Measurements from ENCODE around the gene GJD4. TPM values are rescaled to one million over a fixed set of nuclear protein-coding genes. Genes with fewer than 3 reads are reported as not detected.
A peak's percentile ranks its signal among the peaks of the same experiment; 100 is the strongest.

GJD4 gene
- total and polyA plus RNA-seq, 2 experiments from 2014 or later: not detected

GRCh38 chr10:35657621-35658020, 52.5 kb downstream of the GJD4 start:
- H3K27me3 ChIP-seq (ENCODE audit: insufficient read depth): no peaks in the 10 kb centered on the region
- H3K4me3 ChIP-seq: no peak overlapping the region
- no peaks in the 10 kb centered on the region for H4K20me1 ChIP-seq (replicated peaks; ENCODE audit: insufficient read depth)
- no peaks in the 10 kb centered on the region for H3K9me2 ChIP-seq (ENCODE audit: insufficient read depth)
- H3K4me1 ChIP-seq (ENCODE audit: insufficient read depth): peaks cover 13% of the 10 kb centered on the region
- H2AFZ ChIP-seq: no peak overlapping the region
- Mint-ChIP-seq H3K4me3 (no peak overlapping the region), H3K36me3 (ENCODE audit: low read depth) (peaks cover 2% of the 10 kb centered on the region; the same call in 2 of the 3 replicates), H3K9me3 (peaks cover 2% of the 10 kb centered on the region; the same call in 2 of the 3 replicates), H3K4me1 (peaks cover 17% of the 10 kb centered on the region; the same call in 2 of the 3 replicates), H3K27ac (no peak overlapping the region), H3K27me3 (ENCODE audit: insufficient read depth, low read depth, poor library complexity) (no peaks in the 10 kb centered on the region)
- no peaks in the 10 kb centered on the region for H3K36me3 ChIP-seq (ENCODE audit: insufficient read depth)
- DNase-seq (ENCODE audit: low spot score): peak; percentile 30
- no peaks in the 10 kb centered on the region for H3K79me2 ChIP-seq (replicated peaks; ENCODE audit: insufficient read depth)
- H3F3A ChIP-seq (replicated peaks; ENCODE audit: low read depth): no peaks in the 10 kb centered on the region
- TF ChIP-seq CREB1 (CRISPR knock-in tag; IDR thresholded peaks at IDR 0.05; ENCODE audit: low read depth) (no peak), CTCF (conservative IDR thresholded peaks at IDR 0.05; ENCODE audit: low read depth in 2 of 2) (no peak), STAT1 (IDR thresholded peaks at IDR 0.05; ENCODE audit: unreplicated experiment) (no peak)
- no peak overlapping the region for H3K27ac ChIP-seq (ENCODE audit: low read depth)
- no peak; the same call in 2 of the 3 replicates for ATAC-seq
- peak overlapping the region; percentile 56; the same call in 1 of the 2 replicates for H3K4me2 ChIP-seq

Other genes starting within 250 kb of the GJD4 start
- gene FZD8, start 37.0 kb downstream of the GJD4 start, total RNA-seq (2014; rRNA removed; shearing (Covaris generic)): 7.9 and 8.7 TPM in 2 replicates
- 0.47 and 0.99 TPM in 2 replicates for gene FZD8, start 37.0 kb downstream of the GJD4 start, polyA plus RNA-seq (2016; fragmentation: Nextera tagmentation; extraction: Ambion mirVana)